ENCODE measurements around the gene NFX1. TPM values are rescaled to one million over a fixed set of nuclear protein-coding genes. Genes with fewer than 3 reads are reported as not detected.

Gene NFX1
- total RNA-seq, 1 experiment from 2014 or later = 32.6 TPM

GRCh38 chr9:33346564-33346963 is 56.2 kb downstream of the NFX1 start:
- DNase-seq = no peak
- CTCF ChIA-PET = no interaction called here
- POLR2A ChIA-PET = no interaction called here
- no peaks in the 10 kb centered on the region for H3K27me3 ChIP-seq (replicated peaks; ENCODE audit: control insufficient read depth, insufficient read depth, low read length)
- H3K27ac Mint-ChIP-seq (ENCODE audit: unreplicated experiment) = no peak overlapping the region
- intact Hi-C loops (cut with micrococcal nuclease; ENCODE audit: unreplicated experiment) = no loop called here
- H3K4me3 ChIP-seq (ENCODE audit: low read depth, low read length) = no peak overlapping the region
- no peak overlapping the region for H3K4me3 Mint-ChIP-seq (ENCODE audit: unreplicated experiment)
- H3K36me3 ChIP-seq (ENCODE audit: control insufficient read depth, insufficient read depth, low read length) = peaks cover 4% of the 10 kb centered on the region; the same call in 1 of the 2 replicates
- H3K4me1 Mint-ChIP-seq (ENCODE audit: low read depth, unreplicated experiment) = no peaks in the 10 kb centered on the region
- no peaks in the 10 kb centered on the region for H3K27me3 Mint-ChIP-seq (ENCODE audit: insufficient read depth, unreplicated experiment)
- no TSS peak for BruUV-seq (replicated peaks)
- TF ChIP-seq CTCF (IDR thresholded peaks at IDR 0.05; ENCODE audit: insufficient read depth in 1 of 2, low read depth in 1 of 2, low read length in 1 of 2, severe bottlenecking in 1 of 2, unreplicated experiment in 1 of 2) = no peak
- H3K9me3 Mint-ChIP-seq (ENCODE audit: unreplicated experiment) = no peaks in the 10 kb centered on the region
- H3K4me1 ChIP-seq = no peaks in the 10 kb centered on the region
- H3K9me3 ChIP-seq = no peaks in the 10 kb centered on the region
- peaks cover 58% of the 10 kb centered on the region for H3K36me3 Mint-ChIP-seq (ENCODE audit: insufficient read depth, unreplicated experiment)

GRCh38 chr9:33348998-33349397 is 58.7 kb downstream of the NFX1 start:
- Histone ChIP-seq H3K4me3 (ENCODE audit: low read depth, low read length) (no peak overlapping the region), H3K27me3 (replicated peaks; ENCODE audit: control insufficient read depth, insufficient read depth, low read length) (no peaks in the 10 kb centered on the region), H3K9me3 (no peaks in the 10 kb centered on the region), H3K36me3 (ENCODE audit: control insufficient read depth, insufficient read depth, low read length) (peaks cover 2% of the 10 kb centered on the region; the same call in 1 of the 2 replicates), H3K4me1 (no peaks in the 10 kb centered on the region)
- ChIA-PET POLR2A (no interaction called here), CTCF (no interaction called here)
- no peaks in the 10 kb centered on the region for H3K9me3 Mint-ChIP-seq (ENCODE audit: unreplicated experiment)
- no peak for DNase-seq
- no peaks in the 10 kb centered on the region for H3K27me3 Mint-ChIP-seq (ENCODE audit: insufficient read depth, unreplicated experiment)
- intact Hi-C loops (cut with micrococcal nuclease; ENCODE audit: unreplicated experiment) = no loop called here
- H3K4me3 Mint-ChIP-seq (ENCODE audit: unreplicated experiment) = no peak overlapping the region
- H3K36me3 Mint-ChIP-seq (ENCODE audit: insufficient read depth, unreplicated experiment) = peaks cover 45% of the 10 kb centered on the region
- no peak overlapping the region for H3K27ac Mint-ChIP-seq (ENCODE audit: unreplicated experiment)
- no peaks in the 10 kb centered on the region for H3K4me1 Mint-ChIP-seq (ENCODE audit: low read depth, unreplicated experiment)
- BruUV-seq (replicated peaks) = no TSS peak
- TF ChIP-seq CTCF (IDR thresholded peaks at IDR 0.05; ENCODE audit: insufficient read depth in 1 of 2, low read depth in 1 of 2, low read length in 1 of 2, severe bottlenecking in 1 of 2, unreplicated experiment in 1 of 2) = no peak

GRCh38 chr9:33349743-33350142 is 59.4 kb downstream of the NFX1 start:
- DNase-seq = no peak
- intact Hi-C loops (cut with micrococcal nuclease; ENCODE audit: unreplicated experiment) = no loop called here
- H3K4me3 Mint-ChIP-seq (ENCODE audit: unreplicated experiment) = no peak overlapping the region
- no peak overlapping the region for H3K27ac Mint-ChIP-seq (ENCODE audit: unreplicated experiment)
- H3K27me3 ChIP-seq (replicated peaks; ENCODE audit: control insufficient read depth, insufficient read depth, low read length) = no peaks in the 10 kb centered on the region
- H3K4me3 ChIP-seq (ENCODE audit: low read depth, low read length) = no peak overlapping the region
- H3K4me1 Mint-ChIP-seq (ENCODE audit: low read depth, unreplicated experiment) = no peaks in the 10 kb centered on the region
- no peaks in the 10 kb centered on the region for H3K9me3 ChIP-seq
- peaks cover 38% of the 10 kb centered on the region for H3K36me3 Mint-ChIP-seq (ENCODE audit: insufficient read depth, unreplicated experiment)
- H3K9me3 Mint-ChIP-seq (ENCODE audit: unreplicated experiment) = no peaks in the 10 kb centered on the region
- ChIA-PET CTCF (no interaction called here), POLR2A (no interaction called here)
- no peaks in the 10 kb centered on the region for H3K27me3 Mint-ChIP-seq (ENCODE audit: insufficient read depth, unreplicated experiment)
- no TSS peak for BruUV-seq (replicated peaks)
- no peak for TF ChIP-seq CTCF (IDR thresholded peaks at IDR 0.05; ENCODE audit: insufficient read depth in 1 of 2, low read depth in 1 of 2, low read length in 1 of 2, severe bottlenecking in 1 of 2, unreplicated experiment in 1 of 2)
- 0 out of 2 replicates have a peak, but pooled peaks cover 2% of the 10 kb centered on the region for H3K36me3 ChIP-seq (ENCODE audit: control insufficient read depth, insufficient read depth, low read length)
- H3K4me1 ChIP-seq = no peaks in the 10 kb centered on the region
